NCI-H2227 (cell line): ENCODE data around the gene CRLF1.
"Not testable (repeated sequence)": the region's sequence is repeated elsewhere in the genome, so short reads cannot be mapped to it uniquely, and the experiment has no call there.

Experiments
- DNase-seq: peaks from one replicate; lab custom pipeline; 2025; ENCODE audit not compliant: unreplicated experiment; lab: John Stamatoyannopoulos, UW

Gene CRLF1

GRCh38 chr19:18608805-18609716, 2.5 kb upstream of the CRLF1 start:
- no peak for DNase-seq

GRCh38 chr19:18608102-18608804, 1.7 kb upstream of the CRLF1 start:
- DNase-seq, result no peak

DNA sequence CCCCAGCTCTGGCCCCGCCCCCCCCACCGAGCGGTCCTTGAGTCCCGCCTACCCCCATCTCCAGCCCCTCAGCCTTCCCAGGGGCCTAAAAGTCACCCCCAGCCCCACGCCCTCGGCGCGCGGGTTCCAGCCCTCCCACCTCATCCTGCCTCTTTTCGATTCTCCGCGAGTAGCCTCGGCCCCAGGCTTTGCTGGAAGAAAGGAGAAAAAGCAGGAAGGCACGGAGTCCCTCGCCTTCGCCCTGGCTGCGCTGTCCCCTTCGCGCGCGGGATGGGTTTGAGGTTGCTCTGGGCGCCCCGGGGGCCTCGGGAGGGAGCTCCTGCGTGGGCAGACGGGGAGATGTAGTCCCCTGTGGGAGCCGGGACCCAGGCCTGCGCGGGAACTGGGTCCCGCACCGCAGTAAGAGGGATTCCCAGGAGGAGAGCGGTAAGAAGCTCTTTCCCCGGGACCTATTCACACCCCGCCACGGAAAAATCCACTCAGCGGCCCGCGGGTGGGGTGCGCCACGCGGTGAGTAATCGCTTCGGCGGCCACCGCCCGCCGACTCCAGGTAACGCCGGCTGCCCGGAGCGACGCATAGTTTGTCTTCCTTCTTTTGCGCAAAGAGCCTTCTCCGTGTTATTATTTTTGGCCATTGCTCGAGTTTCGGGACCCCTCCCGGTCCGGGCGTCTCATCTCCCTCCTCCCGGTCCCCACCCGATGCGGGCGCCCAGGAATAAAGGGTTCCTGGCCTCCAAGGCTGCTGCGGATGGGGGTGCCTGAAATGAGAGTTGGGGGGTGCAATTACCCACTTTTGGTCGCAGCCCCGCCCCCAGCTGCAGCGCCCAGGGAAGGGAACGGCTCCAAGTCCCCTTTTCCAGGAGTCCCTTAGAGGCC, 865 bp upstream of the CRLF1 start:
- DNase-seq, result peak; percentile 11

DNA sequence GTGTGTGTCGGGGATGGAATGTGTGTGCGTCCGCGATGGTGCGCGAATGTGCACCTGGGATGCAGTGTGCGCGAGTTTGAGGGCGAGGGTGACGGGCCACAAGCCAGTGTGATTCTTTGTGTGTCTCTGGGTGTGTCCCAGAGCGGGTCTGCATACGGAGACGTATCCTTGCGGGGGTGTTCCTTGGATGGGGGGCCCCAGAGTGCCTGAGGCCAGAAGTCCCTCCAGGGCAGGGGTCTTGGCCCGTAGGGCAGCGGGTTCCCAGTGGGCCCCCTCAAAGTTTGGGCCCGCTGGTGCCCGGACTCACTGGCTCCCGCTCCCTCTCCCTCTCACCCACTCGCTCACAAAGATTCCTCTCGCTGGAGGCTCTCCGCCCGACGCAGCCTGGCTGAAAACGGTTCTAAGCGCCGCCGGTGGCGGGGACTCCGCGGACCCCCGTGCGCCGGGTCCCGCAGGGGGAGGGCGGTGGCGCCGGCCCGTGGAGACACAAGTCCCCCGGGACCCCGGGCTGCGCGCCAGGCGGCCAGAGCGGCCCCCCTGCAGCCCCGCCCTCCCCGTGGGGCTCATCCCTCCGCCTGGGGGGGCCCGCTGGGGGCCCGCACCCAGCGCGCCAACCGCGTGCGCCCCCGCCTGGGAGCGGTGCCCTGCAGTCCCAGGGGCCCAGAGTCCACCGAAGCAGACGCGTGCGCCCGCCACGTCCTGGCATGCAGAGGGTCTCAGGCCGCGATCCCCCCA, 886 bp downstream of the CRLF1 start:
- no peak for DNase-seq

DNA sequence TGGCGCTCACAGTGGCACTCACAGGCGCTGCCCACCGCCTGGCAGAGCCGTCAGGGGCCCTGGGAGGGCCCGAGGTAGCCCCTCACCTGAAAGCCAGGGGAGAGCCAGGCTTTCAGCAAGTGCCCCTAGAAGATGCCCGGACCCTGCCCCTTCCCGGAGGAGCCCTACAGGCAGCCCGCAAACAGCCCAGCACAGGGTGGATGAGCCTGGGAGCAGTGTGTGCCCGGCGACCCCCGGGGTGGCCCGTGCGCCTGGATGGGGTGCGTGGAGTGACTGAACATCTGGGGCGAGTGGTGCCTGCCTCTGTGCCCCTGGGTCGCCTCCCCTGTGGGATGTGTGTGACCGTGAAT, 1.4 kb downstream of the CRLF1 start:
- no peak for DNase-seq

DNA sequence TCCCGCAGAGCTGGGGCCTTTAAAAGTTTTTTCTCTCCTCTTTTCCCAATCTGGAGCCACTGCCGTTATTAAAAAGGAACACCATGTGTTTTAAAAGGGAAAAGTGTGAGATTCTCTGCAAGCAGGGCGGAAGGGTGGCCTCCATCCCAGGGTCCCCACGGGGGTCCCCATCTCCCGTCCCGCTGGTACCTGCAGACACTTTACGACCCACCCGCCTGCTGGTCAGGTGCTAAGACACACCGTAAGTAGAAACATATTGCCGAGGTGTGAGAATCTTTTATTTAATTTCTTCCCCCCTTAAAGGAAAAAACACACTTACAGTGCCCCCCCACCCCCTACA, 1.8 kb downstream of the CRLF1 start:
- no peak for DNase-seq

GRCh38 chr19:18603958-18604819, 2.4 kb downstream of the CRLF1 start:
- no peak for DNase-seq

DNA sequence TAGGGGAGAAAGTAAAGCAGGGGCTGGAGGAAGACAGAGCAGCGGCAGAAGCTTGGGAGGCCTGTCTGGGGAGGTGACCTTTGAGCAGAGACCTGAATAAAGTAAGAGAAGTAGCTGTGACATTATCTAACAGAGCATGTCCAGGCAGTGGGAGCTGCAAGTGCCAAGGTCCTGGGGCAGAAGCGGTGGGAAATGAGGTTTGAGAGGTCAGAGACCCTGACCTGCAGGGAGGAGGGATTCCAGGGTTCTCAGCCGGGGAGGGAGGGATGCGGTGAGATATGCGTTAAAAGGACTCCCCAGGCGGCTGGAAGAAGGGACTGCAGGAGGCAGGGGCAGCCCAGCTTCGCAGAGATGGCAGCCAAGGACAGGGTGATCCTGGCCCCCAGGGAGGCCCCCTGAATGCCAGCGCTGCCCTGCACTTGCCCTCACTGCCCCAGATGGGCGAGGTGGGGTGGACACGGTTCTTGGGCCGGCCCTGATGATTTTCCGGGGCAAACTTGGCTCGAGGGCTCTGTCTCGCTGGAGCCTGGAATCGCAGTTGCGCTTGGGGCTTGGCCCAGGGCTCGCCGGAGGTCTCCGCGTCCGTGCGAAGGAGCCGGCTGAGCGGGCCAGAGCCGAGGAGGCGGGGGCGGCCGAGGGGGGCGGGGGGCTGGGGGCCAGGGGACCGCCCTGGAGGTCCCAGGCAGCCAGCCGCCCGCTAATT, 3.2 kb downstream of the CRLF1 start:
- no peak for DNase-seq

GRCh38 chr19:18601875-18602274, 4.7 kb downstream of the CRLF1 start:
- DNase-seq, result no peak

DNA sequence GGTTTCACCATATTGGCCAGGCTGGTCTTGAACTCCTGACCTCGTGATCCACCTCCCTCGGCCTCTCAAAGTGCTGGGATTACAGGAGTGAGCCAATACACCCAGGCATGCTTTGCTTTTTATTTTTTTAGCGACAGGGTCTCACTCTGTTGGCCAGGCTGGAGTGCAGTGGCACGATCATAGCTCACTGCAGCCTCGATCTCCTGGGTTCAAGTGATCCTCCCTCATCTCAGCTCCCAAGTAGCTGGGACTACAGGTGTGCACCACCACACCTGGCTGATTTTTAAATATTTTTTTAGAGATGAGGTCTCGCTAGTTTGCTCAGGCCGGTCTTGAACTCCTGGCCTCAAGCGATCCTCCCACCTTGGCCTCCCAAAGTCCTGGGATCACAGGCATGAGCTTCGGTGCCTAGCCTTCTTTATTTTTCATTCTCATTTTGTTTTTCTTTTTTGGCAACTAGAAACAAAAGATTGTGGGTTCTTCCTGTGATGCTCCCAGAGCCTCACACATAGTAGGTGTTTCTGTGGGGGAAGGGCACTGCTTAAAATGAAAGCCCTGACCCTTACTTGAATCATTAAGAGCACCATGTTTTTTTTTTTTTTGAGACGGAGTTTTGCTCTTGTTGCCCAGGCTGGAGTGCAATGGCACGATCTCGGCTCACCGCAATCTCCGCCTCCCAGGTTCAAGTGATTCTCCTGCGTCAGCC, 5.8 kb downstream of the CRLF1 start:
- DNase-seq, result not testable (repeated sequence)

- no peak for DNase-seq
Measured at GRCh38 chr19:18599485-18599884, 7.1 kb downstream of the CRLF1 start.

DNA sequence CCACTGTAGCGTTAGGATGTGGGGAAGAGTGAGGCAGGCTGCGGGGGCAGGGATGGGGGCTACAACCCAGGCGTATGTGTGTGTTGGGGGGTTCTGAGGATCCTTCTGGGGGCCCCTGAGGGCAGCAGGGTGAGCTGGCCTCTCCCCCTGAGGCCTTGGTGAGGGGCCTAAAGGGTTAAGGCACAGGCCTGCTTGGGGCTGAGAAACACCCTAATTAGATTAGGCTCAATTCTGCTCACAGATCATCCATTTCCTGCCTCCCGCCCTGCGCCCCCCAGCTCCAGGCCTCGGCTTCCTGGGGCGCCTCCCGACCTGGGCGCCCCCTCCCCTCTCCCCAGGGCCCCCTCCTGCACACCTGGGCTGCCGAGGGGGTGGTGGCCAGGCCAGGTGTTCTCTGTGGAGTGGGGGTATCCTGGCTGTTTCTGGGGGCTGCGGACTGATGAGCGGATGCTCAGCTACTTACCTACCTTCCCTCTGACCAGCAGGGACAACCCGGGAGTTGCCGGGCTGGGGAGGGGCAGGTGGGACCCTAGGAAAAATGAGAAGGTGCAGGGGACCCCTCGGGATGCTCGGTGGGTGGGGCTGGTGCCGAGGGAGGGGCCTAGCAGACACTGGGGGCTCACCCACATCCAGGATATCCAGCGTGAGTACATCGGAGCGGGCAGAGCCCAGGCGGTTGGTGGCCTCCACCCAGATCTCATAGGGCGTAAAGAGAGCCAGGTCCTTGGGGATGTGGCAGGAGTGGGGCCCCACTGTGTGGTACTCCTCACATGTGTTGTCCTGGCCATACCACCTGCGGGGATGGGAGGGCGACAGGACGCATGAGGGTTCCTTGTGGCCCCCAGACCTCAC, 8.6 kb downstream of the CRLF1 start:
- no peak for DNase-seq

GRCh38 chr19:18596752-18597157, 9.8 kb downstream of the CRLF1 start:
- no peak for DNase-seq

- DNase-seq, result no peak
Measured at GRCh38 chr19:18595475-18595874, 11.1 kb downstream of the CRLF1 start.

- no peak for DNase-seq
Measured at GRCh38 chr19:18594824-18595373, 11.7 kb downstream of the CRLF1 start.

DNA sequence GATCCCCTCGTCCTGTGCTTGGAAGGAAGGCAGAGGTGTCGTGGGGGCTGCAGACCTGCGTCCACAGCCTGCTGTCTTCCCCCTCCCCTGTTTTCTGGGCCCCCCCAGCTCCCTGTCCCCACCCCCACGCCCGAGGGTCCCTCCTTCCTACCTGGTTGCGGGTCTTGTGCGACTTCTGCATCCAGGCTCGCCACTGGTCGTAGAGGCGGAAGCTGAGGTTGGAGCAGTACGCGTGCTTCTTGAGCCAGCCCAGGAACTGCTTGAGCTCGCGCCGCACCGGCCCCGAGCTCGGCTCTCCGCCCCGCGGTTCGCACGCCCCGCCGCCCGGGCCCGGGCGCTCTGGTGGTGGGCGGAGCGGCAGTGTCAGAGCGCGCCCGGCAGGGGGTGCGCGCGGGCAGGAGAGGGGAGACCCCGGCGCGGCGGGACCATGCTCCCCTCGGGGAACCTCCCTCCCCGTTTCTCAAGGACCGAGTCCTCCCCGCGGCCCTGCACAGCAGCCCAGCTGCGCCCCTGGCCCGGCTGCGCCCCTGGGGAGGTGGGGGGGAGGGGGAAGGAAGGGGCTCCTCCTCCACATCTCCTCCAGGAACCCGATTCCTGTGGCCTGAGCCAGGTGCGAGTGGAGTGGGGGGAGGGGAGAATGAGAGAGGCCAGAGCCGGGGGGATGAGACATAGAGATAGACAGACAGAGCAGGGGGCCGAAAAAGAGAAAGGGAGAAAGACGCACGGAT, 12.3 kb downstream of the CRLF1 start:
- DNase-seq, result peak; percentile 86
